ENCODE measurements around the gene ZSWIM6.

- TF ChIP-seq EZH2phosphoT487 (IDR thresholded peaks at IDR 0.05; ENCODE audit: low read length) (no peak), CTCF (IDR thresholded peaks at IDR 0.05; ENCODE audit: low read length) (no peak)
Observed at GRCh38 chr5:61290791-61291210, 41.3 kb upstream of the ZSWIM6 start.
